AG04450 (cell line): ENCODE measurements around the gene ANKS1B. TPM values are rescaled to one million over a fixed set of nuclear protein-coding genes. Genes with fewer than 3 reads are reported as not detected.

Experiments used
- CTCF ChIA-PET: fragments of 300-600, 350-600 bp; formaldehyde crosslinking; extraction: SDS; loops from one replicate; lab custom pipeline; 2022; ENCODE audit warnings: antibody characterized with exemption, inconsistent platforms; lab: Charles Lee
- POLR2A ChIA-PET: fragments of 350-600 bp; formaldehyde crosslinking; extraction: SDS; loops from one replicate; lab custom pipeline; 2021; ENCODE audit warnings: antibody characterized with exemption, inconsistent platforms; lab: Yijun Ruan, JAX
- DNase-seq: peaks from one replicate; pipeline ENCODE4 v3.0.0-alpha.2; 2011; ENCODE audit warnings: low read depth, low spot score
- H3K27ac ChIP-seq: one replicate; pipeline ENCODE4 v1.5.1; 2012; ENCODE audit warnings: low read depth, low read length, control low read depth
- H3K27me3 ChIP-seq: one replicate; pipeline ENCODE4 v1.6.0; 2012; ENCODE audit warnings: low read length; ENCODE audit not compliant: control insufficient read depth, insufficient read depth
- H3K4me3 ChIP-seq: 2 replicates; pipeline ENCODE4 v1.5.1; 2011; ENCODE audit warnings: mild to moderate bottlenecking, low read depth, low read length, control low read depth
- H3K9me3 ChIP-seq: 2 replicates; pipeline ENCODE4 v1.5.1; 2012; ENCODE audit warnings: low read length; ENCODE audit not compliant: control insufficient read depth, insufficient read depth
- polyA plus RNA-seq: library from polyadenylated mRNA; depleted of rRNA; stranded (reverse); fragments of >200 nt; gene quantifications from 2 replicates; pipeline ENCODE4 v1.2.3, GENCODE V29; 2011
- TF ChIP-seq, protein P1 (sequence below): IDR thresholded peaks from 2 replicates; pipeline ENCODE4 v1.5.1; 2011; ENCODE audit warnings: low read depth, low read length, control low read depth, inconsistent platforms

Gene ANKS1B
- polyA plus RNA-seq, 1 experiment = 0.22 TPM

GRCh38 chr12:99388671-99389195 lies 596.0 kb downstream of the ANKS1B start:
- ChIA-PET CTCF (interaction anchor here (0.7 to 1.3 kb wide), 2 partner anchors 269 to 270 kb away, joined by 4 to 6 read pairs; no protein-coding TSS in a partner anchor), POLR2A (no interaction called here)
- no peaks in the 10 kb centered on the region; the same call in 1 of the 2 replicates for H3K9me3 ChIP-seq
- DNase-seq = no peak
- no peak overlapping the region for H3K27ac ChIP-seq
- no peak overlapping the region for H3K4me3 ChIP-seq
- no peaks in the 10 kb centered on the region for H3K27me3 ChIP-seq
- TF ChIP-seq, protein P1, sequence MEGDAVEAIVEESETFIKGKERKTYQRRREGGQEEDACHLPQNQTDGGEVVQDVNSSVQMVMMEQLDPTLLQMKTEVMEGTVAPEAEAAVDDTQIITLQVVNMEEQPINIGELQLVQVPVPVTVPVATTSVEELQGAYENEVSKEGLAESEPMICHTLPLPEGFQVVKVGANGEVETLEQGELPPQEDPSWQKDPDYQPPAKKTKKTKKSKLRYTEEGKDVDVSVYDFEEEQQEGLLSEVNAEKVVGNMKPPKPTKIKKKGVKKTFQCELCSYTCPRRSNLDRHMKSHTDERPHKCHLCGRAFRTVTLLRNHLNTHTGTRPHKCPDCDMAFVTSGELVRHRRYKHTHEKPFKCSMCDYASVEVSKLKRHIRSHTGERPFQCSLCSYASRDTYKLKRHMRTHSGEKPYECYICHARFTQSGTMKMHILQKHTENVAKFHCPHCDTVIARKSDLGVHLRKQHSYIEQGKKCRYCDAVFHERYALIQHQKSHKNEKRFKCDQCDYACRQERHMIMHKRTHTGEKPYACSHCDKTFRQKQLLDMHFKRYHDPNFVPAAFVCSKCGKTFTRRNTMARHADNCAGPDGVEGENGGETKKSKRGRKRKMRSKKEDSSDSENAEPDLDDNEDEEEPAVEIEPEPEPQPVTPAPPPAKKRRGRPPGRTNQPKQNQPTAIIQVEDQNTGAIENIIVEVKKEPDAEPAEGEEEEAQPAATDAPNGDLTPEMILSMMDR = no peak

GRCh38 chr12:99387661-99388060 lies 597.1 kb downstream of the ANKS1B start:
- CTCF ChIA-PET = interaction anchor here (1.3 kb wide), 1 partner anchor 271 kb away, joined by 6 read pairs; no protein-coding TSS in a partner anchor
- no peaks in the 10 kb centered on the region; the same call in 1 of the 2 replicates for H3K9me3 ChIP-seq
- no peak for DNase-seq

DNA sequence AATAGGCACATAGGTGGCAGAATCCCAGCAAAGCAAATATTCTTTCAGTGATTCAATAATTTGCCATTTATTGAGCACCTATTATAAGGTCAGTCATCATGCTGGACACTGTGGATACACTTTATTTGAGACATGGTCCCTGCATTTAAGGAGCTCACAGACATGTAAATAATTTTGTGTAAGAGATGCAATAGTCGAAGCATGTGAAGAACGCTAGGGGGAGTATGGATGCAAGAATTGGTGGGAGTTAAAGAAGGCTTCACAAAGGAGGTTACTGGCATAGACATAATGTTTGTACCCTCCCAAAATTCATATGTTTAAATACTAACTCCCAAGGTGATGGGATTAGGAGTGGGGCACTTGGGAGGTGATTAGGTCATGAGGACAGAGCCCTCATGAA lies 597.8 kb downstream of the ANKS1B start:
- peak; percentile 1 for DNase-seq
- TF ChIP-seq, protein P1 = peak; percentile 51
- no peaks in the 10 kb centered on the region; the same call in 1 of the 2 replicates for H3K9me3 ChIP-seq
- ChIA-PET CTCF (interaction anchor here (0.6 to 2.1 kb wide), 6 partner anchors 230 to 381 kb away, joined by 3 to 12 read pairs (median 6); no protein-coding TSS in a partner anchor), POLR2A (no interaction called here)
- H3K27ac ChIP-seq = no peak overlapping the region
- H3K4me3 ChIP-seq = no peak overlapping the region
- no peaks in the 10 kb centered on the region for H3K27me3 ChIP-seq

More at GRCh38 chr12:99387661-99388060, 597.1 kb downstream of the ANKS1B start:
- H3K27me3 ChIP-seq = no peaks in the 10 kb centered on the region
- TF ChIP-seq, protein P1 = no peak
- no peak overlapping the region for H3K27ac ChIP-seq
- H3K4me3 ChIP-seq = no peak overlapping the region
- POLR2A ChIA-PET = no interaction called here

DNA sequence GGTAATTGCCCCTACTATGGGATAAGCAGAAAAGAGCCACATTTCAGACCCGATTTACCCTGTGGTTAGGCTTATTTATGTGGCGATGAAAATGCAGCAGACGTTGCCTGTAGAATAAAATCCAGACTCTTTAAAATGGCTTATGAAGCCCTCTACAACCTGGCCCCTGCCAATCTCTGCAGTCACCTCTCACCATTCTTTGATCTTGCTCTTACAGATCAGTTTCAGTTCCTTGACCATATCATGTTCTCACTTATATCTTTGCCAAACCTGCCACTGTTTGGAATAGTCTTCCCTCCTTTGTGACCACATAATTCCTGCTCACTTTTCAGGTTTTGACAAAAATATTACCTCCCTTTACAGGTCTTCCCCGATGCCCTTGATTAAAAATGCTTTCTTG lies 601.5 kb downstream of the ANKS1B start:
- ChIA-PET CTCF (no interaction called here), POLR2A (no interaction called here)
- no peaks in the 10 kb centered on the region for H3K27me3 ChIP-seq
- no peak overlapping the region for H3K27ac ChIP-seq
- H3K4me3 ChIP-seq = no peak overlapping the region
- no peaks in the 10 kb centered on the region; the same call in 1 of the 2 replicates for H3K9me3 ChIP-seq
- TF ChIP-seq, protein P1 = no peak
- no peak for DNase-seq

DNA sequence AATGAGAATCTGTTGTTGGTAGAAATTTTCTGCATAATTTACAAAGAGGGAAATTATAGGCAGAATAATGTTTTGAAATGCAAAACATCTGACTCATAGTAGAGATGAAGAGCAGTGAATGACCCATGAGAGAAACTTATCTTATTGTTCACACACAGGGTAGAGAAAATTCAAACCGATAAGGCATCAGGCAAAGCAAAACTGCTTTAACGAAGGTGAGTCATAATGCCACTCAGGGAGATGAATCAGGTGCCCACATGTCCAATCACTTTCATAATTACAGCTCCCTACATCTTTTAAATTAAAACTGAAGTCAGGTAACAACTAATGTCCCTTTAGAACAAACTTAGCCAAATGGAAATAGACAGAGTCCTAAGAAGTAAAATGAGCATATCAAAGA lies 602.7 kb downstream of the ANKS1B start:
- Histone ChIP-seq H3K27me3 (no peaks in the 10 kb centered on the region), H3K9me3 (no peaks in the 10 kb centered on the region), H3K27ac (no peak overlapping the region), H3K4me3 (no peak overlapping the region)
- TF ChIP-seq, protein P1 = no peak
- ChIA-PET POLR2A (no interaction called here), CTCF (interaction anchor here (0.6 kb wide), 1 partner anchor 9 kb away, joined by 3 read pairs; no protein-coding TSS in a partner anchor)
- no peak for DNase-seq
